Measurements from ENCODE around the gene CIB1.

The CIB1 gene

DNA sequence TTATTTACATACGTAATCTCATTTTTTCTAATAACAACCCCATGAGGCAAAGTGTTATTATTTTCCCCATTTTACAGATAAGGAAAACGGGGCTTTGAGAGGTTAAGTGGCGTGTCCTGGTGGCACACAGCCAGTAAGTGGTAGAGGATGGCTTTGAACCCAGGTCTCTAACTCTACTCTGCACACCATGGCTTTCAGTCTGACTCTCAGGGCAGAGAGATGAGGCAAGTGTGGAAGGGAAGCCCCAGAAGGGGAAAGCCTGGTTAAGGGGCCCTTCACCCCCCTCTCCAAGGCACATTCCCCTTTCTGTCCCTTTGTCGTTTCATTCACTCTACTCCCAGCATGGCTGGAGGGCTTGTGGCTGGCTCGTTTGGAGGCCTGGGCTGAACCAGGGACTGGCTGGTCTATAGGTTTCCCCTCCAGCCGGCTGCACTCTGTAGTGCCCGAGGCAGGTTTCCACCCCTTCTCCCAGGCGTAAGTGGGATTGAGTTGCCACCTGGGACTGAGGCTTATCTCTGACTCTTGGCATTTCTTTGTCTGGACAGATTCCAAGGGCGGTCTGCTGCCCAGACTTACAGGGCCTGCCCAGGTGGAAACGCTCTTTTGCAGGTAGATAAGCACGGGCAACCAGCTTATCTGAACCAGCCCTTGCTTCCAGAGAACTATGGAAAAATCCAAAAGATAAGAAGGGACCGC, 20.5 kb downstream of the CIB1 start:
- peak; percentile 81 for DNase-seq

- DNase-seq: peak; percentile 25
Measured at GRCh38 chr15:90212221-90213098, 21.3 kb downstream of the CIB1 start.

- DNase-seq: no peak
Measured at GRCh38 chr15:90211440-90212143, 22.1 kb downstream of the CIB1 start.

GRCh38 chr15:90211009-90211408, 22.7 kb downstream of the CIB1 start:
- DNase-seq: no peak

DNA sequence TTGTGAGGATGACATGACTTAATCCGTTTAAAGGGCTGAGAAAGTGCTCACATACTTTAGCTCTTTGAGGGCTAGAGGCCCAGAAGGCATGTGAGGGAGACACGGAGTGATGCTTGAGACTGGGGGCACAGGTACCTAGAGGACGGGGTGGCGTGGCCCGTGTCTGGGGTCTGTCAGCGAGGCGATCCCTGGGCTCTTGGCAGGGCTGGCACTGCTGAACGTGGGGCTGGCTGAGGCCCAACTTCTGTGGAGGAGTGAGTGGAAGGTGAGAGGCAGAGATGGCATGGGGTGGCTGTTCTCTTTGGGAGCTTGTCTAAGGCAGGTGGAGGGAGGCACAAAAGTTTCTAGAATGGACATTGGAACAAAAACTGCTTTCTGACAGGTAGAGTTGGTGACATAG, 23.1 kb downstream of the CIB1 start:
- DNase-seq: no peak

- DNase-seq: no peak
Measured at GRCh38 chr15:90209591-90209990, 24.1 kb downstream of the CIB1 start.

- DNase-seq: no peak
Measured at GRCh38 chr15:90208356-90208755, 25.4 kb downstream of the CIB1 start.

DNA sequence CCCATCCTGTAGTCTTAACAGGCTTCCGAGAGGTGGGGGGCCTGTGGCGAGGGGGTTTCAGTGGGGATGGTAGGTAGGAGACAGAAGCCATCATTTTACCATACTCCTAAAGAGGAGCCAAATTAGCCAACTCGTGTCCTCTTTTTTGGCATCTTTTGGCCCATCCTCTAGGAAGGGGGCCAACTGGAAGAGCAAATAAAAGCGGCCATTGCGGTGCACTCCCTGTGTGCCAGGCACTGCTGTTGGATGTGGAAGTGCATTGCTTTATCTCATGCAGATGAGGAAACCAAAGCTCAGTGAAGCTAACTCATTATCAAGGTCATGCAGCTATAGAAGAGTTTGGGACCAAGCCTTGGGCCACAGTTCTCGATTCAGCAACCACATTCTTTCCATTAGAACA, 26.5 kb downstream of the CIB1 start:
- no peak for DNase-seq

- no peak for DNase-seq
Measured at GRCh38 chr15:90205886-90206285, 27.9 kb downstream of the CIB1 start.

DNA sequence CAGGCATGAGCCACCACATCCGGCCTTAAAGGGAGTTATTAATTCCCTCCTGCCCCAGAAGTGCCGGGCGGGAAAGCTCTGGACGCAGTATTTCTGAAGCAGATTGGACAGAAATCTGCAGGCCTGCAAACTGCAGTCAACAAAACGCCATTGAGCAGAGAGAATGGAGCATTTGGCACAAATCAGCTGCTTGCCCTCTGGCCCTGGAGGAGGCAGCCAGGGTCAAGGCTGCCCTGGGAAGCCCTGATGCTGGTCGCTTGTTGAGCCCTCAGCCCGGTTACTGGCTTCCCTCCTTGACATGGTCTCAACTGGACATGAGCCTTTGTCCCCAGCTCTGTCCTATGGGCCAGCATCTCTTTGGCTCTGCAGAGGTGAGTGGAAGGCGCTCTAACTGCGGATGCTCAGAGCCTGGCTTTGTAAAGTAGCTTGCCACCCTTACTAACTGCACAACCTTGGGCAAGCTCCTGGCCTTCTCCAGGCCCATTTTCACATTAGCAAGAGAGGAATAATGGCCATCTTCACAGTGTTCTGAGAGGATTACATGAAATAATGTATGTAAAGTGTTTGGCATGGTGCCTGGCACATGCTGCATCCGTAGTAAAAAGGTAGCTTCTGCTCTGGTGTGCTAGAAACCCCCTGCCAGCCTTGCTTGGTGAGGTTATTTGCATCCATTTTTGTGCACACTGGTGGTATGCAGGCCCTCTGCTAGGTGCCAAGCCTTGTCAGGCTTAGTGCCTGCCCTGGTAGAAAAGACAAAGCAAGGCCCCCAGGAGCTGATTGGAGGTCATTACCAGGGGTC, 28.5 kb downstream of the CIB1 start:
- DNase-seq: peak; percentile 54

DNA sequence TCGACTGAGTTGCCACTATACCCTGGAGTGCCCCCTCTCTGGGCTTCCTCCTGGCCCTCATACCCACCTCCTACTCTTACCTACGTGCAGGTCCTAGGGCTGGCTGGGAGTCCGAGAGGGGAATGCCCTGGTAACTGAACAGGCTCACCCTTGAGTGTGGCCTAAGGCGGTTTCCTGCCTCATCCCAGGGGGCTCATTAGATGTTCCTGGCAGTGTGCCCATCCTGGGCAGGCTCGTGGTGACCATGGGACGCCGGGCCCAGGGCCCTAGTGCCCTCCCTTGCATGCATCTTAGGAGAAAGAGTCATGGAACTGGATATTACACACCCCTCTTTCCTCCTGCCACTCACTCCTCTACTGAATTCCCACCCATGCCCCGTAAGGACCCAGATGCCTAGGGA, 29.8 kb downstream of the CIB1 start:
- DNase-seq: peak; percentile 28

DNA sequence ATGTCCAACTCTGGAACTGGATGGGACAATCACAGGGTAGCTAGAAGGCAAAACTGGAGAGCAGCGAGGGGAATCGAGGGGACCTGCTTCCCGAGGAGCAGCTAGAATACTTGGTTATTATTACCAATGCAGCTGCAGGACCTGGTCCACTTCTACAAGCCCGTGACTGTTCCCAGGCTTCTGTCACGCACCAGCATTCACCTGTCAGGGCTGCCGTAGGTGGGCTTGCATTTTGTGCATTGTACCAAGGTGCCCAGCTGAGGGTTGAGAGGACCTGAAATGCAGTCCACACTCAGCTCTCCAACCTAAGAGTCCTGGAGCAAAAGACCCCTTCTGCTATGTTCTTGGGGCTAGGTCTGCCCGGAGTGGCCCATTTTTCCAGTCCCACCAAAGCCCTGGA, 30.3 kb downstream of the CIB1 start:
- DNase-seq: no peak

DNA sequence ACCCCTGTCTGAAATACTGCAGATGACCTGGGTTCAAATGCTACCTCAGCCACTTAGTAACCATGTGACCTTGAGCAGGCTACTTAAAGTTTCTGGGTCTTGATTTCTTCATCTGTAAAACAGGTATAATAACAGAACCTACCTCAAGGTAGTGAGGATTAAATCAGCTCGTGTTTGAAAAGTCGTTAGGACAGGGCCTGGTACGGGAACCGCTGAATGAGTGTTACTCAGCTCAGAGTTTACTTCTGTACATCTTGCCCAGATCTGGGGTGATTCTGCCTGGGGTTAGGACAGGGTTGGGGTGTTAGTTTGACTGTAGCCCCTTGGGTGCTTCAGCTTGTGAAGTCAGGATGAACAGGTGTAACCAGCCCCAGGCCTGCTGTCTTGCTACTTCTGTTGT, 30.8 kb downstream of the CIB1 start:
- DNase-seq: no peak

DNA sequence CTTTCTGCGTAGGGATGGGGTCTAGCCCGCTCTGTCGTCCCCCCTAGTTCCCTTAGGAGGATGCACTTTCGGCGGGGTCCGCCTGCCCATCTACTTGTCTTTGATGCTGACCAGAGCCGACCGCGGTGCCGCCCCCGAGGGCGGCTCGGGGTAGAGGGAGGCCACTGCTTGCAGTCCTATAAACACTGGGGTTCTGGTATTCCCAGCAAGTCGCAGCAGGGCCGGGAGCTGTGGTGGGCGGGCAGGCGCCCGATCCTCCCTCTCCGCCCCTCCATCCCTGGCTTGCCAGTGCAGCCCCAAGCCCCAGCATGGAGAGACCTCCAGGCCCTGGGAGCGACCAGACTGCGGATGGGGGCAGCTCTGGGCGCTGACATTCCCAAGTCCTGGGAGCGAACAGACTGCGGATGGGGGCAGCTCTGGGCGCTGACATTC, 31.8 kb downstream of the CIB1 start:
- DNase-seq: no peak

DNA sequence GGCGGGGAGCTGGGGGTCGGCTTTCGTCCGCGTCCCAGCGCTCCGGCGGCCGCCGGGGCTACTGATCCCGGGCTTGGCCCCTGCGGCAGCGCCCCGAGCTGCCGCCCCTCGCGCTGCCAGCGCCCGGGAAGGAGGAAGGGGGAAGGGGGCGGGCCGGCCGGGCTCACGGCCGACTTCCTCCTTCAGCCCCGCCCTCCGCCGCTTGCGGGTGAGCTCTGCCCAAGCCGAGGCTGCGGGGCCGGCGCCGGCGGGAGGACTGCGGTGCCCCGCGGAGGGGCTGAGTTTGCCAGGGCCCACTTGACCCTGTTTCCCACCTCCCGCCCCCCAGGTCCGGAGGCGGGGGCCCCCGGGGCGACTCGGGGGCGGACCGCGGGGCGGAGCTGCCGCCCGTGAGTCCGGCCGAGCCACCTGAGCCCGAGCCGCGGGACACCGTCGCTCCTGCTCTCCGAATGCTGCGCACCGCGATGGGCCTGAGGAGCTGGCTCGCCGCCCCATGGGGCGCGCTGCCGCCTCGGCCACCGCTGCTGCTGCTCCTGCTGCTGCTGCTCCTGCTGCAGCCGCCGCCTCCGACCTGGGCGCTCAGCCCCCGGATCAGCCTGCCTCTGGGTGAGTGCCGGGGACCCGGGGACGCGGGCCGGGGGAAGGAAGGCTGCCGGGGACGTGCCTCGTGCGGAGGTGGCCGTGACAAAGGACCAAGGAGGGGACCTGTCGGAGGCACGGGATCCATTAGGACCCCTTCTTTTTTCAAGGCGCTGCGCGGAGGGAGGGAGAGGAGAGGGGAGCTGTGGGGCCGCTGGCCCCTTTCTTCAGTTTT, 32.4 kb downstream of the CIB1 start, which contains the start of gene SEMA4B:
TSS of gene SEMA4B (plus strand) at position 201 of the 814 bp plus-strand sequence. CDS start at position 450, 249 bp downstream.
- peak; percentile 25 for DNase-seq

DNA sequence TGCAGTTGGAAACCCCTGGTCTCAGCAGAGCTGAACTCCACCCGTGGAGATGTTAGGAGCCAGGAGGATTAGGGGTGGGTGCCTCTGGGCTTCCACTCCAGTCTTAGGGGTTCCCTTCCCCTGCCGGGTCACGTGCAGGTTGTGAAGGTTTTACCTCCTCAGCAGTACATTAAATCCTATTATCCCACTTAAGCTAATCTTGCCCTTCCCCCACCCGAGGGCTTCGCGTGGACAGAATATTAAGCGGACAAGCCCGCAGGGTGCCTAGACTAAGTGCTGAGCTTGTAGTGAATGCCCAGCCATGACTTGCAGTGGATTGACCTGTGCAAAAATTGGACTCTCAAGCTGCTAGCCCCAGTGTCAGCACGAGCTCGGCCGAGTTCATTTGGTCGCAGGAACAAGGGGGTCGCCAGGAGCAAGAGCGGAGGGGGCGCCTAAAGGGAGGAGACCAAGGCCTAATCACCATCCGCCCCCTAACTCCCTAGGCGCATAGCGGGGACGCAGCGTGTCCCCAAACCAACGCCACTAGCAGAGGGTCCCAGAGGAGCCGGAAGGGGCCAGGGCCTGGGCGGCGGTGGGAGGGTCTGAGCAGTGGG, 33.1 kb downstream of the CIB1 start:
- no peak for DNase-seq

DNA sequence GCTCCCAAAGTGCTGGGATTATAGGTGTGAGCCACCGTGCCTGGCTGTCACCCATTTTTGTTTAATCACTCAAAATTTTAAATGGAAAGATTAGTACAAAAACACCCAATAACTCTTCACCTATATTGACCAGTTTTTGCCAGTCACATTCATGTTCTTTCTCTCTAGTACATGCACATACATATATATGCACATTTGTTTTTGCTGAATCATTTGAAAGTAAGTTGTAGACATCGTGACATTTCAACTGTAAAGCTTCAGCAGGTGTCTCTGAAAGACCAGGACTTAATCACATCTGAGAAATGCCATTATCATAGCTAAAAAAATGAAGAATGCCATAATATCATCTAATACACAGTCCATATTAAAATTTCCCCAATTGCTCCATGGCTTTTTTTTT, 39.1 kb downstream of the CIB1 start:
- DNase-seq: no peak

- no peak for DNase-seq
Measured at GRCh38 chr15:90192961-90193786, 40.6 kb downstream of the CIB1 start.

DNA sequence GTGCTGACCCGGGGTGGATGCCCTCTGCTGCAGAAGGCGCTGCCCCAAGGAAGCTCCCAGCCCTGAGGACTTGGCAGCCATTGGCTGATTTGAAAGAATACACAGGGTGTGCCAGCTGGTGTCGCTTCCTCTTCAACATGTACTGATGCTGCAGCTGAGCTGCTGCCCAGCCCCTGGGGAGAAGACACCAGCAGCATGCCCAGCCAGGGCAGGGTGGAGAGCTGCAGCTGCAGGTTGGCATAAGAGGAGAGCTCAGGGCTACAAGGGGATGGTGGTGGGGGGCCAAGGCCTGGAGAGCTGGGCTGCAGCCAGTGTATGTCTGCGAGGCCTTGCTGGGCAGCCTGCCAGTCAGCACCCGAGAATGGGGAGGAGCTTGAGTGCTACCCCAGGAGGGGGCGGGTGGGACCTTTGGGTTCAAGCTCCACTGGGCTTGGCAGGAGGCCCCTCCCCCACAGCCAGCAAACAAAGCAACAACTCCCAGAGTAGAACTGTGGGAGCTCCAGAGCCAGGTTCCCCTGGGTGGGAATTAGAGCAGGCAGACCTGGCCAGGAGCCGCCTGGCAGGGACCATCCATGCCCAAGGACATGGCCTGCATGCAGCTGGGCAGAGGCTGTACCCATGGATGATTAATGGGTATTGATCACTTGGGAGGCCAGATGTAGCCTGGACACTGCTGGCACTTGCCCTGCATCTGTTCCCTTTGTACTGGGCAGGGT, 41.8 kb downstream of the CIB1 start:
- peak; percentile 88 for DNase-seq

DNA sequence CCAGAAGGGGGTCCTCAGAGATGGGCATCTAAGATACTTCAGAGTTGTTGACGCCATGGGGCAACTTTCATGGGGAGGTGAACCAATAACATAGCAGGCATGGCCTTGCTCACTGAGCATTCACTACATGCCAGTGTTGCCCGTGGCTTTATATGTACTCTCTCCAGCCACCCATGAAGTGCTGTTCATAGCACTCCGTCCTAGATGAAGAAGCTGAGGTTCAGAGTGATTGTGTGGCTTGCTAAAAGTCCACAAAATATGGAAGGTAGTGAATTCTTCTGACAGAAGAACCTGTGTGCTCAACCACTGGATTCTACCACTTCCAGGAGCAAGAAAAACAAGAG, 42.4 kb downstream of the CIB1 start:
- DNase-seq: no peak

Measured in DMS79 (cell line).